ENCODE results near the gene PSD. TPM values are rescaled to one million over a fixed set of nuclear protein-coding genes. Genes with fewer than 3 reads are reported as not detected.

PSD gene
- total RNA-seq, 1 experiment from 2014 or later = 2.4 TPM

- Histone ChIP-seq H3K4me3 (ENCODE audit: low read depth in 2 of 2, low read length in 2 of 2) (0 out of 4 replicates have a peak overlapping the region, but pooled peaks of 1 of the 2 experiments have one; percentile 7), H3K27ac (ENCODE audit: low read length) (peak overlapping the region; percentile 72), H3K27me3 (ENCODE audit: control insufficient read depth, insufficient read depth, low read length) (no peaks in the 10 kb centered on the region), H3K4me1 (ENCODE audit: control insufficient read depth, insufficient read depth, low read length) (peaks cover 45% of the 10 kb centered on the region), H3K36me3 (ENCODE audit: control insufficient read depth, insufficient read depth, low read length) (peaks cover 4% of the 10 kb centered on the region; the same call in 1 of the 2 replicates), H3K9me3 (ENCODE audit: control insufficient read depth, insufficient read depth, low read depth, low read length) (no peaks in the 10 kb centered on the region)
- in situ Hi-C loops (cut with HindIII; ENCODE audit: low pct_unique_long_range_greater_than_20kb, low sequenced_read_pairs) (no loop called here), intact Hi-C loops (cut with micrococcal nuclease; ENCODE audit: unreplicated experiment) (loop anchor here (5.0 kb wide), 1 partner anchor 173 kb away; the partner anchor contains the start of gene ELOVL3)
- TF ChIP-seq TCF7L2 (IDR thresholded peaks at IDR 0.05; ENCODE audit: low read depth, low read length) = no peak
- no peak for TF ChIP-seq POLR2AphosphoS5 (IDR thresholded peaks at IDR 0.05; ENCODE audit: low read depth, low read length)
- TF ChIP-seq REST (IDR thresholded peaks at IDR 0.05; ENCODE audit: insufficient read depth in 1 of 2, low read depth in 2 of 2, low read length in 1 of 2) = no peak
- no peak for TF ChIP-seq SIN3A (IDR thresholded peaks at IDR 0.05; ENCODE audit: borderline replicate concordance, insufficient read depth, low read depth, low read length)
- TF ChIP-seq, protein P1, sequence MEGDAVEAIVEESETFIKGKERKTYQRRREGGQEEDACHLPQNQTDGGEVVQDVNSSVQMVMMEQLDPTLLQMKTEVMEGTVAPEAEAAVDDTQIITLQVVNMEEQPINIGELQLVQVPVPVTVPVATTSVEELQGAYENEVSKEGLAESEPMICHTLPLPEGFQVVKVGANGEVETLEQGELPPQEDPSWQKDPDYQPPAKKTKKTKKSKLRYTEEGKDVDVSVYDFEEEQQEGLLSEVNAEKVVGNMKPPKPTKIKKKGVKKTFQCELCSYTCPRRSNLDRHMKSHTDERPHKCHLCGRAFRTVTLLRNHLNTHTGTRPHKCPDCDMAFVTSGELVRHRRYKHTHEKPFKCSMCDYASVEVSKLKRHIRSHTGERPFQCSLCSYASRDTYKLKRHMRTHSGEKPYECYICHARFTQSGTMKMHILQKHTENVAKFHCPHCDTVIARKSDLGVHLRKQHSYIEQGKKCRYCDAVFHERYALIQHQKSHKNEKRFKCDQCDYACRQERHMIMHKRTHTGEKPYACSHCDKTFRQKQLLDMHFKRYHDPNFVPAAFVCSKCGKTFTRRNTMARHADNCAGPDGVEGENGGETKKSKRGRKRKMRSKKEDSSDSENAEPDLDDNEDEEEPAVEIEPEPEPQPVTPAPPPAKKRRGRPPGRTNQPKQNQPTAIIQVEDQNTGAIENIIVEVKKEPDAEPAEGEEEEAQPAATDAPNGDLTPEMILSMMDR (IDR thresholded peaks at IDR 0.05) = no peak
- POLR2A ChIA-PET = interaction anchor here (0.6 kb wide), 1 partner anchor 87 kb away, joined by 5 read pairs; no protein-coding TSS in a partner anchor
- CTCF ChIA-PET = interaction anchor here (1.4 to 2.7 kb wide), 2 partner anchors 20 to 170 kb away, joined by 6 to 19 read pairs; no protein-coding TSS in a partner anchor
- ATAC-seq (no peak), DNase-seq (ENCODE audit: low read depth, low spot score) (no peak)
- BruUV-seq (replicated peaks) = no TSS peak
Measured at GRCh38 chr10:102400076-102400475, 18.5 kb downstream of the PSD start.

DNA sequence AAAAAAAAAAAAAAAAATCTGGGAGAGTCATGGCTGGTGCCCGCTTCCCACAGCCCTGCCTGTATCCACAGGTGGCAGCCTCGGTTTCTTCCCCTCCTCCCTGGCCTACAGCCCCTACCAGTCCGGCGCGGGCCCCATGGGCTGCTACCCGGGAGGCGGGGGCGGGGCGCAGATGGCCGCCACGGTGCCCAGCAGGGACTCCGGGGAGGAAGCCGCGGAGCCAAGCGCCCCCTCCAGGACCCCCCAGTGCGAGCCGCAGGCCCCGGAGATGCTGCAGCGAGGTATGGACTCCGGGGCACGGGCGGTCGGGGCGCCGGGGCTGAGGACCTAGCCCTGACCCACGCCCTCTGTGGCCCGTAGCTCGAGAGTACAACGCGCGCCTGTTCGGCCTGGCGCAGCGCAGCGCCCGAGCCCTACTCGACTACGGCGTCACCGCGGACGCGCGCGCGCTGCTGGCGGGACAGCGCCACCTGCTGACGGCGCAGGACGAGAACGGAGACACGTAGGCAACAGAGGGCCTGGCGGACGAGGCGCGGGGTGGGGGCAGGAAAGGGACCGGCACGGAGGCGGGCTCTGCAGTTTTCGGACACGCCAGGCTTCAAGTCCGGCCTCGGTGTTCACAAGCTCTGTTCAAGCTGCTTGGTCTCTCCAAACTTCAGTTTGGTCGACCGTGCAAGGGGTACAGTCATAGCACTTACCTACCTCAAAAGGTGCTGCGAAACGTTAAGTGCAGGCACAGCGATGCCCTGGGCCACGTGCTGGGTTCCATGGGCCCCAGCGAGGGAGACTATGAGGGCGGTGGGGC, 19.2 kb downstream of the PSD start:
- peaks cover 4% of the 10 kb centered on the region; the same call in 1 of the 2 replicates for H3K36me3 ChIP-seq (ENCODE audit: control insufficient read depth, insufficient read depth, low read length)

More for the DNA sequence above, 19.2 kb downstream of the PSD start:
- Histone ChIP-seq H3K27ac (ENCODE audit: low read length) (peak overlapping the region; percentile 72), H3K9me3 (ENCODE audit: control insufficient read depth, insufficient read depth, low read depth, low read length) (no peaks in the 10 kb centered on the region), H3K27me3 (ENCODE audit: control insufficient read depth, insufficient read depth, low read length) (no peaks in the 10 kb centered on the region), H3K4me1 (ENCODE audit: control insufficient read depth, insufficient read depth, low read length) (peaks cover 45% of the 10 kb centered on the region), H3K4me3 (ENCODE audit: low read depth in 2 of 2, low read length in 2 of 2) (peak overlapping the region; percentile 41 to 42)
- TF ChIP-seq POLR2AphosphoS5 (IDR thresholded peaks at IDR 0.05; ENCODE audit: low read depth, low read length) = peak; percentile 74
- TF ChIP-seq, protein P1 (IDR thresholded peaks at IDR 0.05) = peak; percentile 100
- TF ChIP-seq REST (IDR thresholded peaks at IDR 0.05; ENCODE audit: insufficient read depth in 1 of 2, low read depth in 2 of 2, low read length in 1 of 2) = peak in 1 of 2 experiments; percentile 82; a peak in 2 of 4 replicates
- TF ChIP-seq SIN3A (IDR thresholded peaks at IDR 0.05; ENCODE audit: borderline replicate concordance, insufficient read depth, low read depth, low read length) = peak; percentile 82; the same call in 1 of the 2 replicates
- no peak for TF ChIP-seq TCF7L2 (IDR thresholded peaks at IDR 0.05; ENCODE audit: low read depth, low read length)
- ATAC-seq = peak; percentile 65
- no TSS peak for BruUV-seq (replicated peaks)
- intact Hi-C loops (cut with micrococcal nuclease; ENCODE audit: unreplicated experiment) (loop anchor here (5.0 kb wide), 1 partner anchor 172 kb away; the partner anchor contains the start of gene ELOVL3), in situ Hi-C loops (cut with HindIII; ENCODE audit: low pct_unique_long_range_greater_than_20kb, low sequenced_read_pairs) (no loop called here)
- no peak for DNase-seq (ENCODE audit: low read depth, low spot score)
- CTCF ChIA-PET = interaction anchor here (0.5 to 2.7 kb wide), 6 partner anchors 18 to 169 kb away, joined by 3 to 19 read pairs (median 5); no protein-coding TSS in a partner anchor
- POLR2A ChIA-PET = interaction anchor here (0.6 kb wide), 1 partner anchor 88 kb away, joined by 5 read pairs; no protein-coding TSS in a partner anchor

Data from Panc1 (cell line).